ENCODE measurements around the gene CTSV. TPM values are rescaled to one million over a fixed set of nuclear protein-coding genes. Genes with fewer than 3 reads are reported as not detected.
"Not testable (repeated sequence)": the region's sequence is repeated elsewhere in the genome, so short reads cannot be mapped to it uniquely, and the experiment has no call there.

CTSV gene
- total RNA-seq, result 0.36 and 0.83 TPM in 2 replicates
- polyA plus RNA-seq (2012), result 1.1 TPM

GRCh38 chr9:97038611-97039513 lies at the start of gene CTSV:
Gene CTSV (minus strand): TSS chr9:97039142. CDS start chr9:97038043, 1,099 bp downstream.
- DNase-seq (ENCODE audit: low read depth), result peak; percentile 82

GRCh38 chr9:97087668-97088215 lies 48.8 kb upstream of the CTSV start:
- DNase-seq (ENCODE audit: low read depth), result peak; percentile 66

- peak; percentile 90 for DNase-seq (ENCODE audit: low read depth)
These were observed 45.6 kb upstream of the CTSV start for GRCh38 chr9:97084562-97084991.

- DNase-seq (ENCODE audit: low read depth), result no peak
These were observed 39.4 kb upstream of the CTSV start for GRCh38 chr9:97078362-97078761.

GRCh38 chr9:97077452-97078295 lies 38.7 kb upstream of the CTSV start:
- no peak for DNase-seq (ENCODE audit: low read depth)

GRCh38 chr9:97076731-97077451 lies 37.9 kb upstream of the CTSV start:
- not testable (repeated sequence) for DNase-seq (ENCODE audit: low read depth)

GRCh38 chr9:97076238-97076637 lies 37.3 kb upstream of the CTSV start:
- no peak for DNase-seq (ENCODE audit: low read depth)

- no peak for DNase-seq (ENCODE audit: low read depth)
These were observed 36.5 kb upstream of the CTSV start for GRCh38 chr9:97075289-97075985.

- DNase-seq (ENCODE audit: low read depth), result no peak
These were observed 34.6 kb upstream of the CTSV start for GRCh38 chr9:97073506-97073905.

- DNase-seq (ENCODE audit: low read depth), result no peak
These were observed 33.4 kb upstream of the CTSV start for GRCh38 chr9:97072285-97072776.

GRCh38 chr9:97070325-97070724 lies 31.4 kb upstream of the CTSV start:
- DNase-seq (ENCODE audit: low read depth), result not testable (repeated sequence)

- DNase-seq (ENCODE audit: low read depth), result no peak
These were observed 28.5 kb upstream of the CTSV start for GRCh38 chr9:97067490-97067889.

GRCh38 chr9:97064176-97064575 lies 25.2 kb upstream of the CTSV start:
- DNase-seq (ENCODE audit: low read depth), result no peak

GRCh38 chr9:97060796-97061195 lies 21.9 kb upstream of the CTSV start:
- no peak for DNase-seq (ENCODE audit: low read depth)

- no peak for DNase-seq (ENCODE audit: low read depth)
These were observed 20.7 kb upstream of the CTSV start for GRCh38 chr9:97059626-97060025.

GRCh38 chr9:97057651-97058050 lies 18.7 kb upstream of the CTSV start:
- no peak for DNase-seq (ENCODE audit: low read depth)

- DNase-seq (ENCODE audit: low read depth), result not testable (repeated sequence)
These were observed 16.9 kb upstream of the CTSV start for GRCh38 chr9:97055891-97056290.

- no peak for DNase-seq (ENCODE audit: low read depth)
These were observed 14.8 kb upstream of the CTSV start for GRCh38 chr9:97053717-97054116.

- no peak for DNase-seq (ENCODE audit: low read depth)
These were observed 13.8 kb upstream of the CTSV start for GRCh38 chr9:97052735-97053134.

GRCh38 chr9:97046228-97046627 lies 7.3 kb upstream of the CTSV start:
- no peak for DNase-seq (ENCODE audit: low read depth)
